ENCODE results near the gene CEACAM18.

CEACAM18 gene

DNA sequence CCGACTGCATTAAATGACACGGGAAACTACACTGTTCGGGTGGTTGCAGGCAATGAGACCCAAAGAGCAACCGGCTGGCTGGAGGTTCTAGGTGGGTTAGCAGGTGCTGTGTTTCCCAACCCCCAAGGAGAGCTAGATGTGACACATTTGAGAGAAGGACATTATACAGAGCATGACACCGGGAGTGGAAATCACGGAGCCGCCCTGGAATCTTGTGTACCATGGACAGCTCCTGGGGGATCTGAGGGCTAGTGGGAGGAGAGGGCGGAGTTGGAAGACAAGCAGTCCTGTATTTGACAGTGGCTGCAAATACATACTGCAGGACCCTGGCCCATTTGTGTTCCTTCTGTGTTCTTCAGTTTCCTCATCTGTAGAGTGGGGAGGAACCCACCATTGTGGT lies 2.3 kb downstream of the CEACAM18 start:
- TF ChIP-seq, protein P1, sequence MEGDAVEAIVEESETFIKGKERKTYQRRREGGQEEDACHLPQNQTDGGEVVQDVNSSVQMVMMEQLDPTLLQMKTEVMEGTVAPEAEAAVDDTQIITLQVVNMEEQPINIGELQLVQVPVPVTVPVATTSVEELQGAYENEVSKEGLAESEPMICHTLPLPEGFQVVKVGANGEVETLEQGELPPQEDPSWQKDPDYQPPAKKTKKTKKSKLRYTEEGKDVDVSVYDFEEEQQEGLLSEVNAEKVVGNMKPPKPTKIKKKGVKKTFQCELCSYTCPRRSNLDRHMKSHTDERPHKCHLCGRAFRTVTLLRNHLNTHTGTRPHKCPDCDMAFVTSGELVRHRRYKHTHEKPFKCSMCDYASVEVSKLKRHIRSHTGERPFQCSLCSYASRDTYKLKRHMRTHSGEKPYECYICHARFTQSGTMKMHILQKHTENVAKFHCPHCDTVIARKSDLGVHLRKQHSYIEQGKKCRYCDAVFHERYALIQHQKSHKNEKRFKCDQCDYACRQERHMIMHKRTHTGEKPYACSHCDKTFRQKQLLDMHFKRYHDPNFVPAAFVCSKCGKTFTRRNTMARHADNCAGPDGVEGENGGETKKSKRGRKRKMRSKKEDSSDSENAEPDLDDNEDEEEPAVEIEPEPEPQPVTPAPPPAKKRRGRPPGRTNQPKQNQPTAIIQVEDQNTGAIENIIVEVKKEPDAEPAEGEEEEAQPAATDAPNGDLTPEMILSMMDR (IDR thresholded peaks at IDR 0.05; ENCODE audit: insufficient read depth, missing control alignments) = no peak
- DNase-seq (ENCODE audit: insufficient read length, low spot score) = no peak
- no peak for FAIRE-seq

DNA sequence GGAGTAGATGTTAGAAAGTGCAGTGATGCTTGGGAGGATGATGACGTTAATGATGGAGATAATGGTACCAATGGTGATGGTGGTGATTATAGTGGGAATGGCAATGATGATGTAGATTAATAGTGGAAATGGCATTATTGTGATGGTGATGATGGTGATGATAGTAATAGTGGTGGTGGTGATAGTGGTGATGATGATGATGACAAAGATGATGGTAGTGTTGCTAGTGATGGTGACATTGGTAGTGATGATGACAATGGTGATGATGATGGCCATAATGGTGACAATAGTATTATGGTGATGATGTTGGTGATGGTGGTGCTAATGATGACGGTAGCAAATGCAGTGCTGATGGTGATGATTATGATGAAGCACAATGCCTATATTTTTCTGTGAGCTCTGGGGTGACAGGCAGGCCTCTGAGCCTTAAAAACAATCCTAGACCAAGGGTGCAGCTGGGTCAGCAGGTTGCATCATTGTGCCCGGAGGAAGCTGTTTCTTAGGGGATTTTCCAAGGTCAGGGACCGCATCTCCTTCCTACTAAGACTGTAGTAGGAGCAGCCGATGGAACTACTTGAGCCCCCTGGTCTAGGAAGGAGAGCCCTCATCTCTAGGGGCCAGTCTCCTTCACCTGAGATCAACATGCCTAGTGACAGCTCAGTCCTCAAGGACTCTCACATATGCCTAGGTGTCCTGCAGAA lies 7.8 kb downstream of the CEACAM18 start:
- TF ChIP-seq, protein P1 (IDR thresholded peaks at IDR 0.05; ENCODE audit: insufficient read depth, missing control alignments) = no peak
- DNase-seq (ENCODE audit: insufficient read length, low spot score) (no peak), FAIRE-seq (no peak)

DNA sequence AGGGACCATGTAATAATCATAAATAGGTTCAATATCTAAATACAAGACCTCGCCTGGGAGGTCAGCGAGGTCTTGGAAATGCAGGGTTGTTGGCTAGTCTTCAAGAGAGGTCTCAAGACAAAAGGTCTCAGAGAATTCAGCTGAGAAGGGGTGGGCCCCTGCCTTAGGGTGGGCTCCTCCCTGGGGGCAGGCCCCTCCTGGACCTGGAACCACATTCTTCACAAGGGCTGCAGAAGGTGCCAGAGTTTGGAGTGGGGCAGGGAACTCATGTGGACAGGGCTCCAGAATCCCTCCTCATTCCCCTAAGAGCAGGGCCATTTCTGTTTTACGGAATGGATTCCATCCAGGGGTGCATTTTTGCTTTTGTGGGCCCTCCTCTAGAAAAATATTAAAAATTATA lies 10.2 kb downstream of the CEACAM18 start:
- TF ChIP-seq, protein P1 (IDR thresholded peaks at IDR 0.05; ENCODE audit: insufficient read depth, missing control alignments) = no peak
- no peak for DNase-seq (ENCODE audit: insufficient read length, low spot score)
- FAIRE-seq = no peak

DNA sequence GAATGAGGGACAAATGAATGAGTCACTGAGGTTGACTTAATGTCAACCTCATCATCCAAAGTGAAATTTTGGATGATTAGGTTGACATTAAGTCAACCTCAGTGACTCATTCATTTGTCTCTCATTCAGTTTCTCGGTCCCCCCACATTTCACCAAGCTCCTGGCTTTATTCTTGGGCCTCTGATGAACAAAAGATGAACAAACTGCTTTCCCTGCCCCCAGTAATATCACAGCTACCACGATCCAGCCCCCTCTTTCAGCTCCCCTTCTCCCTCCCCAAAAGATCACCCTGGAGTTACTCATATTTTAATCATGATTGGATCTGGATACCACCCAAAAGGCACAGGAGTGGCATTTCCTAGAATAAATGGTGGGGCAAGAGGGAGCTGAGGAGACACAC lies 10.8 kb downstream of the CEACAM18 start:
- FAIRE-seq (no peak), DNase-seq (ENCODE audit: insufficient read length, low spot score) (no peak)
- TF ChIP-seq, protein P1 (IDR thresholded peaks at IDR 0.05; ENCODE audit: insufficient read depth, missing control alignments) = no peak

DNA sequence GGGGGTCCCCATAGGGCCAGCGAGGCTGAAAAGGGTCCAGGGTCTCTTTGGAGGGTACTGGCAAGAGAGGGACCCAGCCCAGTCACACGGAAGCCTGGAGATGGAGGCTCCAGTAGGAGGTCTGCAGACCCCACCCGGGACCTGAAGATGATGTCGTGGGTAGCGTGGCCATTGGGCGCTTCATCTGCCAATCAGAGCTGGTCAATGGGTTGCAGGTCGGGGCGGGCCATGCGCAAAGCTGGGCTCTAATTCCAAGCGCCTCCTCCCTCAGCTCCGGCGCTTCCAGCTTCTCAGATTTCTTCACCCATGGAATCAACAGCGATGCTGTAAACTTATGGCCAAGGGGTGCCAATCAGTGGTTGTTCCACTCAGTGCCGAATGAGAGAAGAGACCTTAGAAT lies 12.3 kb downstream of the CEACAM18 start:
- no peak for DNase-seq (ENCODE audit: insufficient read length, low spot score)
- FAIRE-seq = no peak
- TF ChIP-seq, protein P1 (IDR thresholded peaks at IDR 0.05; ENCODE audit: insufficient read depth, missing control alignments) = no peak

DNA sequence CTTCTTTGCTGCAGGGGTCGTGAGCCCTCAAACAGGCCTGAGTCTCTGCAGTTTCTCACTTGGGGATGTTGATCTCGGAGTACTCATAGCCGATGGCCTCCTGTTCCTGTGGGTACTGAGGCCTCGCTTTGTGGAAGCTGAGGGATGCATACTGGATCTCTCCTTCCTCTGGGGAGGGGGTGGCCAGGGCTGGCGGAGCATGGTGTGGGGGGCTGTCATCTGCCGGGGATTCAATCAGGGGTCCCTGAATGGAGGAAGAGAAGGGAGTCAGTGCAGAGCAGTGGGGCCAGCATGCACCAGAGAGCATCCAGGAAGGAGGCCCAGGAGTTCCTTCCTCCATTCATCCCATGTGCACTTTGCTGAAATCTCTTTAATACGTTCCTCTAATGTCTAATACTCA lies 13.2 kb downstream of the CEACAM18 start:
- no peak for DNase-seq (ENCODE audit: insufficient read length, low spot score)
- TF ChIP-seq, protein P1 (IDR thresholded peaks at IDR 0.05; ENCODE audit: insufficient read depth, missing control alignments) = no peak
- no peak for FAIRE-seq

DNA sequence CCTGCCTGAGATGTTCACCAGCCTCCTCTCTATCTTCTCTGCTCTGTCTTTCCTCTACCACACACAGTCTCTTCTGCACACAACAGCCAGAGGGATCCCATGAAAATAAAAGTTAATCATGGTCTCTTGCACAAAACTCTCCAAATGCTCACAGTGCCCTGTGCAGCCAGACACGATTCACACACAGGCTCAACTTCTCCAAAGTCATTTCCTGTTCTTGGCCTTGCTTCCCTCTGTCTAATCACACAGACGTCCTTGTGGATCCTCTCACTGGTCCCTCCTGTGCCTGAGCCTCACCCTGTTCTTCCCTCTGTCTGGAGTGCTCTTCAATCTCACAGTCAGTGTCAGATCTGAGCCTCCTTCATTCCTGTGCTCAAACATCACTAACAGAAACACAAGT lies 15.4 kb downstream of the CEACAM18 start:
- DNase-seq (ENCODE audit: insufficient read length, low spot score) (no peak), FAIRE-seq (no peak)
- TF ChIP-seq, protein P1 (IDR thresholded peaks at IDR 0.05; ENCODE audit: insufficient read depth, missing control alignments) = no peak

Data from D721Med (cell line).